ENCODE results near the gene TDRKH. TPM values are rescaled to one million over a fixed set of nuclear protein-coding genes. Genes with fewer than 3 reads are reported as not detected.

Gene TDRKH
- total and polyA plus RNA-seq, 2 experiments from 2014 or later: 10.2 to 25.6 TPM

- DNase-seq (ENCODE audit: low spot score) (no peak), ATAC-seq (no peak)
- Mint-ChIP-seq H3K4me3 (no peak overlapping the region), H3K27me3 (ENCODE audit: insufficient read depth, low read depth, poor library complexity) (peaks cover 30% of the 10 kb centered on the region), H3K4me1 (peaks cover 38% of the 10 kb centered on the region), H3K27ac (no peak overlapping the region), H3K9me3 (peaks cover 4% of the 10 kb centered on the region; the same call in 2 of the 3 replicates), H3K36me3 (ENCODE audit: low read depth) (no peaks in the 10 kb centered on the region; the same call in 2 of the 3 replicates)
- H3K36me3 ChIP-seq (ENCODE audit: insufficient read depth): no peaks in the 10 kb centered on the region
- H3K4me3 ChIP-seq: no peak overlapping the region
- no peaks in the 10 kb centered on the region for H3K9me2 ChIP-seq (ENCODE audit: insufficient read depth)
- no peak for TF ChIP-seq CTCF (conservative IDR thresholded peaks at IDR 0.05; ENCODE audit: low read depth in 2 of 2)
- TF ChIP-seq CREB1 (CRISPR knock-in tag; IDR thresholded peaks at IDR 0.05; ENCODE audit: low read depth): no peak
- no peak for TF ChIP-seq ZNF114 (CRISPR knock-in tag; IDR thresholded peaks at IDR 0.05)
- TF ChIP-seq ETS1 (IDR thresholded peaks at IDR 0.05): no peak
- no peak for TF ChIP-seq NANOG (IDR thresholded peaks at IDR 0.05; ENCODE audit: borderline replicate concordance)
- TF ChIP-seq REST (IDR thresholded peaks at IDR 0.05; ENCODE audit: unreplicated experiment): no peak
- TF ChIP-seq STAT1 (IDR thresholded peaks at IDR 0.05; ENCODE audit: unreplicated experiment): no peak
- TF ChIP-seq EZH2phosphoT487 (IDR thresholded peaks at IDR 0.05; ENCODE audit: unreplicated experiment): no peak
- no peak for TF ChIP-seq JUNB (IDR thresholded peaks at IDR 0.05; ENCODE audit: unreplicated experiment)
- no peak for TF ChIP-seq POLR2AphosphoS5 (IDR thresholded peaks at IDR 0.05; ENCODE audit: low read depth)
- TF ChIP-seq EZH2 (IDR thresholded peaks at IDR 0.05; ENCODE audit: low read depth, unreplicated experiment): no peak
- TF ChIP-seq ZNF331 (CRISPR knock-in tag; IDR thresholded peaks at IDR 0.05; ENCODE audit: low read depth): no peak
- no peak for TF ChIP-seq ZNF462 (CRISPR knock-in tag; IDR thresholded peaks at IDR 0.05)
- peaks cover 24% of the 10 kb centered on the region for H3K27me3 ChIP-seq (ENCODE audit: insufficient read depth)
- no peaks in the 10 kb centered on the region for H4K20me1 ChIP-seq (replicated peaks; ENCODE audit: insufficient read depth)
- H3F3A ChIP-seq (replicated peaks; ENCODE audit: low read depth): peaks cover 2% of the 10 kb centered on the region; the same call in 1 of the 2 replicates
- H3K4me2 ChIP-seq: no peak overlapping the region
- H3K4me1 ChIP-seq (ENCODE audit: insufficient read depth): peaks cover 27% of the 10 kb centered on the region
- H2AFZ ChIP-seq: no peak overlapping the region
- no peaks in the 10 kb centered on the region for H3K79me2 ChIP-seq (replicated peaks; ENCODE audit: insufficient read depth)
- no peak overlapping the region for H3K27ac ChIP-seq (ENCODE audit: low read depth)
Observed at GRCh38 chr1:151834239-151834638, 43.9 kb upstream of the TDRKH start.

Data from GM23338 (cell line).